Uterus (tissue), 4 donors: ENCODE data around the gene ROCK2. TPM values are rescaled to one million over a fixed set of nuclear protein-coding genes. Genes with fewer than 3 reads are reported as not detected.

ENCODE experiments used
- DNase-seq, 2 donors: peaks; one replicate each; pipeline ENCODE4 v3.0.0-alpha.2; 2019 to 2020
- H3K27ac ChIP-seq, 2 donors: fragments of 200-600 bp; sonication (generic); 1 replicate in 1 of 2; 2 replicates in 1 of 2; pipeline ENCODE4 v1.5.1; 2016 to 2018
- H3K27me3 ChIP-seq, 2 donors: fragments of 200-600 bp; sonication (generic); one replicate each; pipeline ENCODE4 v1.5.1; 2018 to 2019; ENCODE audit warnings: control low read depth in 1 of 2
- H3K36me3 ChIP-seq, 2 donors: fragments of 200-600 bp; sonication (generic); one replicate each; pipeline ENCODE4 v1.5.1; 2019; ENCODE audit warnings: control low read depth in 1 of 2
- H3K4me1 ChIP-seq, 2 donors: fragments of 200-600 bp; sonication (generic); one replicate each; pipeline ENCODE4 v1.5.1; 2018 to 2019; ENCODE audit warnings: control low read depth in 1 of 2
- H3K4me3 ChIP-seq, 2 donors: fragments of 200-600 bp; sonication (generic); 1 replicate in 1 of 2; 2 replicates in 1 of 2; pipeline ENCODE4 v1.5.1; 2018 to 2019; ENCODE audit warnings: mild to moderate bottlenecking in 1 of 2
- H3K9me3 ChIP-seq, 2 donors: fragments of 200-600 bp; sonication (generic); one replicate each; pipeline ENCODE4 v1.5.1; 2019; ENCODE audit warnings: control low read depth in 1 of 2
- CTCF ChIP-seq, 4 experiments: fragments of 200-600 bp in 2 of 4; fragments of 450-650 bp in 2 of 4; sonication (generic) in 2 of 4; IDR thresholded peaks; one replicate each; pipeline ENCODE4 v1.5.1; 2016 to 2019; ENCODE audit warnings: antibody characterized with exemption in 4 of 4, mild to moderate bottlenecking in 2 of 4, moderate library complexity in 1 of 4
- POLR2A ChIP-seq, 2 donors: fragments of 450-650 bp; IDR thresholded peaks; one replicate each; pipeline ENCODE4 v1.6.1; 2016; ENCODE audit warnings: antibody characterized with exemption in 2 of 2, mild to moderate bottlenecking in 1 of 2, moderate library complexity in 1 of 2
- intact Hi-C: fragments of 100-400 bp; cut with DNase I; formaldehyde crosslinking; loops from one replicate; pipeline ENCODE4 v1.15.1; 2023; ENCODE audit warnings: low total_unique reads
- total RNA-seq, 4 donors: library from RNA; depleted of rRNA in 3 of 4; stranded (reverse); fragments of >200 nt in 3 of 4; gene quantifications; one replicate each; pipeline versions ENCODE4 v1.1.0 to v1.2.4, GENCODE V29; 2014 to 2023
- donor health status: DM: yes; HTN: yes; CAD: no.

The ROCK2 gene
- total RNA-seq, 4 donors from 2014 or later = 78.5 to 143 (median 122) TPM

GRCh38 chr2:11304476-11304875, 40.0 kb downstream of the ROCK2 start:
- TF ChIP-seq POLR2A (IDR thresholded peaks at IDR 0.05) (no peak), CTCF (IDR thresholded peaks at IDR 0.05) (no peak)
- Histone ChIP-seq H3K36me3 (no peaks in the 10 kb centered on the region), H3K27me3 (no peaks in the 10 kb centered on the region), H3K27ac (no peak overlapping the region), H3K4me3 (no peak overlapping the region), H3K9me3 (no peaks in the 10 kb centered on the region), H3K4me1 (peaks cover 0 to 6% of the 10 kb centered on the region in 2 donors)
- DNase-seq = no peak
- intact Hi-C loops = no loop called here

GRCh38 chr2:11303290-11304013, 41.0 kb downstream of the ROCK2 start:
- no peak for TF ChIP-seq CTCF (IDR thresholded peaks at IDR 0.05)
- Histone ChIP-seq H3K36me3 (no peaks in the 10 kb centered on the region), H3K27me3 (no peaks in the 10 kb centered on the region), H3K4me3 (no peak overlapping the region), H3K27ac (no peak overlapping the region), H3K9me3 (no peaks in the 10 kb centered on the region), H3K4me1 (peaks cover 0 to 6% of the 10 kb centered on the region in 2 donors)
- intact Hi-C loops = no loop called here
- DNase-seq = no peak

GRCh38 chr2:11299439-11299838, 45.0 kb downstream of the ROCK2 start:
- no peak for DNase-seq
- H3K36me3 ChIP-seq = no peaks in the 10 kb centered on the region
- intact Hi-C loops = no loop called here
- peaks cover 0 to 14% of the 10 kb centered on the region in 2 donors for H3K4me1 ChIP-seq
- no peak overlapping the region for H3K4me3 ChIP-seq
- TF ChIP-seq POLR2A (IDR thresholded peaks at IDR 0.05) = no peak
- no peak for TF ChIP-seq CTCF (IDR thresholded peaks at IDR 0.05)
- no peaks in the 10 kb centered on the region for H3K9me3 ChIP-seq
- no peaks in the 10 kb centered on the region for H3K27me3 ChIP-seq
- no peak overlapping the region for H3K27ac ChIP-seq

GRCh38 chr2:11298592-11298991, 45.8 kb downstream of the ROCK2 start:
- no peak overlapping the region for H3K4me3 ChIP-seq
- intact Hi-C loops = no loop called here
- no peak overlapping the region for H3K27ac ChIP-seq
- TF ChIP-seq POLR2A (IDR thresholded peaks at IDR 0.05) (no peak), CTCF (IDR thresholded peaks at IDR 0.05) (no peak)
- DNase-seq = no peak
- no peaks in the 10 kb centered on the region for H3K27me3 ChIP-seq
- no peaks in the 10 kb centered on the region for H3K36me3 ChIP-seq
- peaks cover 0 to 14% of the 10 kb centered on the region in 2 donors for H3K4me1 ChIP-seq
- H3K9me3 ChIP-seq = no peaks in the 10 kb centered on the region

GRCh38 chr2:11296401-11296800, 48.0 kb downstream of the ROCK2 start:
- intact Hi-C loops = no loop called here

More at GRCh38 chr2:11296401-11296800, 48.0 kb downstream of the ROCK2 start:
- TF ChIP-seq POLR2A (IDR thresholded peaks at IDR 0.05) (no peak), CTCF (IDR thresholded peaks at IDR 0.05) (no peak)
- no peak for DNase-seq
- no peaks in the 10 kb centered on the region for H3K27me3 ChIP-seq
- no peaks in the 10 kb centered on the region for H3K9me3 ChIP-seq
- H3K36me3 ChIP-seq = no peaks in the 10 kb centered on the region
- no peak overlapping the region for H3K27ac ChIP-seq
- H3K4me1 ChIP-seq = peaks cover 0 to 8% of the 10 kb centered on the region in 2 donors
- no peak overlapping the region for H3K4me3 ChIP-seq
